CD4-positive, alpha-beta T cell treated with Interleukin-10 for 1 hour (primary cell): ENCODE results near the gene MARK4.

Experiments
- DNase-seq: peaks from one replicate; pipeline ENCODE4 v3.0.0-alpha.2; 2020

The MARK4 gene

DNA sequence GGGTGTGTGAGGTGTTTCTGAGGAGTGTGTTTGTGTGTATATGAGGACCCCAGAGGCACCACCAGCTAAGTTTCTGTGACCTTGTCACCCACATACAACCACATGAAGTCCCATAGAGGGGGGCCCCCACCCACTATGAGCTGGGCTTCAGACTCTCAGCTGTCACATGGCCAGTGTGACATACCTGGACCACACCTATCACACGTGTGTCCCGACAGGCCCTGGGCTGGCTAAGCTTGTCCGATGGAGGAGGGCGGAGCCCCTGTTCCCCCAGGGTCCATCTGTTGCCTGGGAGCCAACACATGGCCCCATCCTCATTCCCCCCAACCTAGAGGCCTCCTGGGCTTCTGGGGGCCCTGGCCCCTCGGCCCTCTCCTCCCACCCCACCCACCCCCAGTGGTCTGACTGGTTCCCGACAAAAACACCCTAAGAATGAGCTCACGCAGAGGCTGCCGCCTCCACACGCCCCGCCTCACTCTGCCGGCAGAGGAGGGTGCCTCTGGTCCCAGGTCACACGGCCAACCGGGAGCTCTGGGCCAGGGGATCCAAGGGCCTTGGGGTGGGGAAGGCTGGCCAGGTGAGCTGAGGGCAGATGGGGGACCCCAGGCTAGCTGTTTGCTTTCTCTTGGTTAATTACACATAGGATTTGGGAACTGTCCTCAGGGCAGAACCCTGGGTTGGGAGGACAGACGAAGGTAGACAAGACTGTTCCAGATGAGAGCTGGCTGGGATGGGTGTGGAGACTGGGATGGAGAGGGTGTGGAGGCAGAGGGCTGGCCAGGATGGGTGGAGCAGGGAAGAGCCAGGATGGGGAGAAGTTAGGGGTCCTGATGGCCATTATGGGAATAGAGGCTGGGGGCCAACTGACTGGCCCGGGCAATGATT, 93.8 kb downstream of the MARK4 start:
- no peak for DNase-seq

DNA sequence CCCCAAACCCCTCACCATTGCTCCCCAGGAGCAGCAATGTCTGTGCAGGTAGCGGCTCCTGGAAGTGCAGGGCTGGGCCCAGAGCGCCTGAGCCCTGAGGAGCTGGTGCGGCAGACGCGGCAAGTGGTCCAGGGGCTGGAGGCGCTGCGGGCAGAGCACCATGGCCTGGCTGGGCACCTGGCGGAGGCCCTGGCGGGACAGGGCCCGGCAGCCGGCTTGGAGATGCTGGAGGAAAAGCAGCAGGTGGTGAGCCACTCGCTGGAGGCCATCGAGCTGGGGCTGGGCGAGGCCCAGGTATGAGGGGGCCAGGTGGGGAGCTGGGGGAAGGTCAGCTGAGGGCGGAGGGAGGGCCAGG, 94.4 kb downstream of the MARK4 start:
- no peak for DNase-seq

GRCh38 chr19:45346449-45346848, 95.4 kb downstream of the MARK4 start:
- no peak for DNase-seq

DNA sequence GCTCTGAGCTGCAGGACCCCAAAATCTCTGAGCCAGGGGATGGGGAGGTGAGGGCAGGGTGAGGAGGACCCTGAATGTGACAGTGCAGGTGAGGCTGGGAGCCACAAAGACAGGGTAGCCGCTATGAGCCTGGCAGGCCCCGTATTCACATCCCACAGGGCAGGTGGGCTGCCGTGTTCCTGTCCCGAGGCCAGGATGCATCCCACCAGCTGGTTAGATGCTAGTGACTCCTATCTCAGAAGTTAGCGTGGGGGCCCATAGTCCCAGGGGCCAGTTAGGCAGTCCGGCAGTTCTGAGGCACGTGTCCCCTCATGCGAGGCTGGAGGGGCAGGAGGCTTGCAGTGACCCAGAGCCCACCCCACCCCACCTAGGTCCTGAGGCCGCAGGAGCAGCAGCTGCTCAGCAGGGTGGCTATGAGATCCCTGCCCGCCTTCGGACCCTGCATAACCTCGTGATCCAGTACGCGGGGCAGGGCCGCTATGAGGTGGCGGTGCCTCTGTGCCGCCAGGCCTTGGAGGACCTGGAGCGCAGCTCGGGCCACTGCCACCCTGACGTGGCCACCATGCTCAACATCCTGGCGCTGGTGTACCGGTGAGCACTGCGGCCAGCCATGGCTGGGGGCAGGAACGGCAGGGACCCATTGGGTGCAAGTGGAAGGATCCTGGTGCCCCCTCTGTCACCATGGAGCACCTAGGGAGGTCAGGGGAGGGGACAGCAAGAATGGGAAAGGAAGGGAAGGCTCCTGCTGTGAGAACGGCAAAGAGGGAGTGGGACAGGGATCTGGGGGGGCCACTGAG, 96.7 kb downstream of the MARK4 start:
- no peak for DNase-seq

DNA sequence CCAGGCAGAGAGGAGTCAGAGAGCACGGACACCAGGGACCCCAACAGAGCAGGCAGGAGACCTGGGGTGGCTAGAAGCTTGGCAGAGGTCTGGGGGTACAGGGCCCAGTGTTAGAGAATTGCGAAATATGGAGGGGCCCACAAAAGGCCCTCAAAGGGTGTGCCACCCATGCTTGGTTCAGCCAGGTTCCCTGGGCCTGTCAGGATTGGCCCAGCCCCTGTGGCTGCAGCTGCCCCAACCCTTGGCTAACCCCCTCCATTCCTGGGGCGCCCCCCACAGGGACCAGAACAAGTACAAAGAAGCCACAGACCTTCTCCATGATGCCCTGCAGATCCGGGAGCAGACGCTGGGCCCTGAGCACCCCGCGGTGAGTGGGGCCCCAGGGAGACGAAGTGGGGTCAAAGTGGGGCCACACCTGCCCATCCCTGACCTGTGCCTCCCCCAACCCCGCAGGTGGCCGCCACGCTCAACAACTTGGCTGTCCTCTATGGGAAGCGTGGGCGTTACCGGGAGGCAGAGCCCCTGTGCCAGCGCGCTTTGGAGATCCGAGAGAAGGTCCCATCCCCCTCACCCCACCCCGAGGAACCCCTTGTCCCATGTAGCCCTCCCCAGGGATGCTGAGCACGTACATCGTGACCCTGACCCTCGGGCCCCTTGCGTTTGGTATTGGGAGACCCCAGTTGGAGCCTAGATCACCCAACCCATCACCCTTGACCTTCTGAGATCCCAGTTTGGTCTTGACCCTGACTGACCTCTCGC, 97.5 kb downstream of the MARK4 start:
- no peak for DNase-seq

DNA sequence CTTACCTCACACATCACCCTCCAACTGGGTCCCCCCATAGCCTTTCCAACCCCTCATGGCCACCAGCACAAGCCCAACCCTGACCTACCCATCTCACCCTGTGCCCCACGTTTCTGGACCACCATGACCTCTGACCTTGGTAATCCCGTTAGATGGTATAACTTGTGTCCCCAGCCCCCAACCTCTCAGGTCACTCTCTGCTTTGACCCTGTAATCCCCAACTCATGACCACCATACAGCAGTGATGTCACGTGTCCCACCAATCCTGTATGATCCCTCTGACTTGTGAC, 98.0 kb downstream of the MARK4 start:
- DNase-seq = no peak

DNA sequence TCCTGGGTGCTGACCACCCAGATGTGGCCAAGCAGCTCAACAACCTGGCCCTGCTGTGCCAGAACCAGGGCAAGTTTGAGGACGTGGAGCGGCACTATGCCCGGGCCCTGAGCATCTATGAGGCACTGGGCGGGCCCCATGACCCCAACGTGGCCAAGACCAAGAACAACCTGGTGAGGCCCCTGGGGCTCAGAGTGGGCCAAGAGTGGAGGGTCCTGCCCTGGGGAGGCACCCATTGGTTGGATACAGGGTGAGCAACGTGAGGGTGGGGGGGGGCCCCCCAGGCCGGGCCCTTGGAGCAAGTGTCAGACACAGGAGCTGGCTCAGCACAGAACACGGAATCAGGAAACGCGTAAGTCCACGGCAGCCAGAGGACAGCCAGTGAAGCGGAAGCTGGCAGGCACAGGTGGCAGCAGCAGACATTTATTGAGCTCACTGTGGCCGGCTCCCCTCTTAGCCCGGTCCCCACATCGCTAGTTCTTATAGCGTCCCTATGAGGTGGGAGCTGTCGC, 98.4 kb downstream of the MARK4 start:
- no peak for DNase-seq

- no peak for DNase-seq
Observed at GRCh38 chr19:45350477-45351058, 99.5 kb downstream of the MARK4 start.

DNA sequence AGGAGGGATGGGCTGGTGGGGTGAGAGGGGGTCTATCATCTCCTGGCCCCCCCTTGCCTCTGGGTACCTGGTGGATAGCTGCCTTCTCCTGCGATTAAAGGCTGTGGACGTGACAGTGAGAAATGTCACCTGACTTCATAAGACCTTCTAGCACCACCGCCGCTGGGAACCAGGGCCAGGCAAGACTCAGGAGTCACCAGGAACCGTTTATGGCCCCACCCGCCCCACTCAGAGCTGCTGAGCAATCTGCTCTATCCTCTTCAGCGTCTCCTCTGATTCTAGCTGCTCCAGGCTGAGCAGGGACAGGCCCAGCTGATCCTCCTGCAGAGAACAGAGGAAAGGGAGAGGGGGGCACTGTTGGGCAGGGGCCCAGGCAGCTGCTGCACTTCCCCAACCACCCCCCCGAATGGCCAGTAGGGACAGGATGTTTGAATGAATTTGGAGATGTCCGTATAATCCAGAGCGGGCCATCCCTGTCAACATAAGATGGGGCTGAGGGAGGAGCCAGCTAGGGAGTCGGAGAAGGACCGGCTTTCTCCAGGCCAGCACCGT, 100.4 kb downstream of the MARK4 start:
- DNase-seq = no peak

DNA sequence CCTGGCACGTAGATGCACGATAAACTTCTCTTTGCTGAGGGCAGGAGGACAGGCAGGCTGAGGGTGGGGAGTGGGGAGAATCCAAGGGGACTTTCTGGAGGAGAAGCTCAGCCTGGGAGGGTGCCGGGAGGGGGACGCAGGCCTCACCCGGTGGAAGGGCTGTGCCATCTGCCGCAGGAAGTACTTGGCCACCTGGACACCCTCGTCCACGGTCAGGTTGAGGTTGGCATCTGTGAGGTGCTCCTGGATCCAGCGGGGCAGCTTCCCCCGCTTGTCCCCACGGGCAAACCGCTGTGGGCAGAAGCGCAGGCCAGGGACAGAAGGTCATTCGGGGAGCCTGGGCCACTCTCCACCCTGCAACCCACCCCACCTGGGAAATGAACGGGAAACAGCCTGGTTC, 101.0 kb downstream of the MARK4 start:
- DNase-seq = no peak

GRCh38 chr19:45352471-45352870, 101.4 kb downstream of the MARK4 start:
- DNase-seq = no peak

GRCh38 chr19:45352914-45353796, 102.1 kb downstream of the MARK4 start:
- no peak for DNase-seq

DNA sequence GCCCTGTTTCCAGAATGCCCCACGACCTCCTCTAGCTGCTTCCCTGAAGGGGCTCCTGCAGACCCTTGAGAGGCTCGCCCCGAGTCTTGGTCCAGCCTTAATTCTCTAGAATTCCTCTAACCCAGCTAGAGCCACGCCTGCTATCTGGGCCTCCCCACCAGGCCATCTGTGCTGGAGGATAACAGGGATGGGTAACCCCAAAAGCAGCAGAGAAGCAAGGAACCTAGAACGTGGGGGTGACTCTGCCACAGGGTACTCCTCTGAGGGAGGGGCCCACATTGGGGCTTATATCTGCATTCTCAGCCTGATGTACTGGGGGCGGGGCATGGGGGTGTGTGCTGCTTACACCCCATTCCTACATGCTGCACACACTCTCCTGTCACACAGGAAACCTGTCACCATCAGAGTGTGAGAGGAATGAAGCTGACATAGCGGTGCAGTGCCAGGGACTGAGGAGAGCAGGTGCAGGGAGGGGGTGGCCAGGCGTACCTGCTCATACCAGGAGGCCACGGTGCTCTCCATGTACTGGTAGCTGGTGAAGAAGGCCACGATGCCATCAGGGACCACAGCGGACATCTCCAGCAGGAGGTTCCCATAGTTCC, 103.3 kb downstream of the MARK4 start:
- no peak for DNase-seq
